H1 (cell line): Measurements from ENCODE around the gene PRDM15. TPM values are rescaled to one million over a fixed set of nuclear protein-coding genes. Genes with fewer than 3 reads are reported as not detected.
A peak's percentile ranks its signal among the peaks of the same experiment; 100 is the strongest.

Experiments used
- CTCF ChIA-PET: fragments of 300-600 bp; sonication (Branson Sonifier 250); formaldehyde crosslinking; loops from one replicate; lab custom pipeline; 2021; ENCODE audit not compliant: partially characterized antibody; lab: Charles Lee
- POLR2A ChIA-PET: fragments of 300-600 bp; sonication (Branson Sonifier 250); formaldehyde crosslinking; loops from one replicate; lab custom pipeline; 2021; ENCODE audit warnings: inconsistent platforms; ENCODE audit not compliant: partially characterized antibody; lab: Charles Lee
- DNase-seq, 2 experiments: peaks; one replicate each; pipeline versions ENCODE4 v3.0.0 to v3.0.0-alpha.2; 2010 to 2022; ENCODE audit warnings: low spot score in 2 of 2, low read depth in 1 of 2, mixed read lengths in 1 of 2
- FAIRE-seq: peaks from 2 replicates; lab custom pipeline; 2011; peaks lifted over from hg19 to GRCh38; lab: Jason Lieb, UNC
- H2AFZ ChIP-seq: 2 replicates; pipeline ENCODE4 v1.8.1; 2012; ENCODE audit warnings: low read length, inconsistent platforms
- H2AK5ac ChIP-seq: 2 replicates; pipeline ENCODE4 v1.6.1; 2013; ENCODE audit warnings: low read depth, low read length
- H2BK120ac ChIP-seq: replicated peaks from 2 replicates; pipeline ENCODE3; 2013; ENCODE audit warnings: low read depth, low read length, inconsistent platforms
- H2BK12ac ChIP-seq: 2 replicates; pipeline ENCODE4 v1.6.1; 2013; ENCODE audit warnings: low read depth, low read length
- H2BK15ac ChIP-seq: 2 replicates; pipeline ENCODE4 v1.6.1; 2013; ENCODE audit warnings: low read length
- H2BK20ac ChIP-seq: 2 replicates; pipeline ENCODE4 v1.6.1; 2013; ENCODE audit warnings: low read length
- H2BK5ac ChIP-seq: 2 replicates; pipeline ENCODE4 v1.6.1; 2013; ENCODE audit warnings: low read depth, low read length
- H3K14ac ChIP-seq: 2 replicates; pipeline ENCODE4 v1.6.1; 2013; ENCODE audit warnings: inconsistent platforms; ENCODE audit not compliant: insufficient read length
- H3K18ac ChIP-seq: 2 replicates; pipeline ENCODE4 v1.6.1; 2013; ENCODE audit warnings: low read length; ENCODE audit errors: extremely low read depth
- H3K23ac ChIP-seq: 2 replicates; pipeline ENCODE4 v1.6.1; 2013; ENCODE audit warnings: inconsistent platforms; ENCODE audit not compliant: insufficient read length
- H3K23me2 ChIP-seq: 2 replicates; pipeline ENCODE4 v1.6.1; 2013; ENCODE audit warnings: low read depth, low read length
- H3K27ac ChIP-seq: 2 replicates; pipeline ENCODE4 v1.6.1; 2011; ENCODE audit warnings: low read depth, low read length, inconsistent platforms
- H3K27me3 ChIP-seq, 4 experiments: replicated peaks in 1 of 4; 1 replicate in 1 of 4; 2 replicates in 3 of 4; pipeline versions ENCODE4 v1.6.1 to v1.8.1; 2011 to 2013; ENCODE audit warnings: low read length in 3 of 4, mild to moderate bottlenecking in 3 of 4, inconsistent platforms in 2 of 4, mixed read lengths in 2 of 4, moderate library complexity in 1 of 4; ENCODE audit not compliant: control insufficient read depth in 3 of 4, insufficient read depth in 3 of 4; ENCODE audit errors: extremely low read depth in 1 of 4
- H3K36me3 ChIP-seq, 4 experiments: 2 replicates each; pipeline versions ENCODE4 v1.6.1 to v1.8.1; 2011 to 2013; ENCODE audit warnings: mild to moderate bottlenecking in 4 of 4, low read length in 3 of 4, moderate library complexity in 2 of 4, control low read depth in 1 of 4, inconsistent platforms in 1 of 4; ENCODE audit not compliant: insufficient read depth in 4 of 4, control insufficient read depth in 2 of 4
- H3K4ac ChIP-seq: replicated peaks from 2 replicates; pipeline ENCODE3; 2013; ENCODE audit warnings: low read length, low read depth, mixed read lengths, inconsistent platforms; ENCODE audit not compliant: insufficient read length
- H3K4me1 ChIP-seq, 4 experiments: replicated peaks in 1 of 4; 1 replicate in 1 of 4; 2 replicates in 3 of 4; pipeline versions ENCODE4 v1.6.1 to v1.8.1; 2011 to 2013; ENCODE audit warnings: low read length in 3 of 4, inconsistent platforms in 2 of 4, mixed read lengths in 1 of 4; ENCODE audit not compliant: insufficient read depth in 4 of 4, control insufficient read depth in 3 of 4
- H3K4me2 ChIP-seq, 2 experiments: 2 replicates each; pipeline versions ENCODE4 v1.6.1 to v1.8.1; 2011 to 2013; ENCODE audit warnings: low read depth in 2 of 2, low read length in 2 of 2, control low read depth in 1 of 2, inconsistent platforms in 1 of 2, mild to moderate bottlenecking in 1 of 2; ENCODE audit not compliant: insufficient read depth in 1 of 2
- H3K4me3 ChIP-seq, 4 experiments: fragments of 200-600, 300-600 bp in 1 of 4; sonication (generic), shearing (Covaris generic), sonication (Bioruptor Twin) in 1 of 4; 2 replicates each; pipeline versions ENCODE4 v1.5.1 to v1.8.1; 2011 to 2016; ENCODE audit warnings: low read length in 4 of 4, low read depth in 3 of 4, control low read depth in 2 of 4, inconsistent platforms in 2 of 4, mild to moderate bottlenecking in 2 of 4, mixed read lengths in 1 of 4, moderate library complexity in 1 of 4; ENCODE audit not compliant: insufficient read depth in 2 of 4; ENCODE audit errors: extremely low read depth in 1 of 4
- H3K56ac ChIP-seq: replicated peaks from 2 replicates; pipeline ENCODE3; 2013; ENCODE audit warnings: low read depth, mild to moderate bottlenecking, mixed read lengths, low read length, inconsistent platforms; ENCODE audit not compliant: insufficient read length
- H3K79me1 ChIP-seq: 2 replicates; pipeline ENCODE4 v1.6.1; 2013; ENCODE audit warnings: low read depth, low read length, control low read depth
- H3K79me2 ChIP-seq, 2 experiments: 2 replicates each; pipeline versions ENCODE4 v1.6.1 to v1.8.1; 2012 to 2013; ENCODE audit warnings: low read length in 2 of 2, mild to moderate bottlenecking in 2 of 2, inconsistent platforms in 1 of 2; ENCODE audit not compliant: insufficient read depth in 2 of 2, control insufficient read depth in 1 of 2
- H3K9ac ChIP-seq, 4 experiments: replicated peaks in 1 of 4; 1 replicate in 1 of 4; 2 replicates in 3 of 4; pipeline versions ENCODE4 v1.6.1 to v1.8.1; 2011 to 2013; ENCODE audit warnings: low read depth in 3 of 4, low read length in 3 of 4, control low read depth in 2 of 4, mild to moderate bottlenecking in 2 of 4, moderate library complexity in 2 of 4, inconsistent platforms in 1 of 4; ENCODE audit errors: extremely low read depth in 1 of 4
- H3K9me3 ChIP-seq, 2 experiments: 2 replicates each; pipeline versions ENCODE4 v1.6.1 to v1.8.1; 2012 to 2013; ENCODE audit warnings: mild to moderate bottlenecking in 2 of 2, moderate library complexity in 2 of 2, control low read depth in 1 of 2, inconsistent platforms in 1 of 2, low read depth in 1 of 2, low read length in 1 of 2, mixed read lengths in 1 of 2; ENCODE audit not compliant: insufficient read depth in 2 of 2
- H4K20me1 ChIP-seq, 2 experiments: replicated peaks in 1 of 2; 2 replicates each; pipeline versions ENCODE3 to v1.8.1; 2011 to 2013; ENCODE audit warnings: inconsistent platforms in 2 of 2, low read length in 2 of 2, mild to moderate bottlenecking in 1 of 2; ENCODE audit not compliant: insufficient read depth in 2 of 2, control insufficient read depth in 1 of 2
- H4K5ac ChIP-seq: 2 replicates; pipeline ENCODE4 v1.6.1; 2013; ENCODE audit warnings: low read length, low read depth, mixed read lengths, inconsistent platforms; ENCODE audit not compliant: insufficient read length
- H4K8ac ChIP-seq: 2 replicates; pipeline ENCODE4 v1.8.0; 2013; ENCODE audit warnings: mild to moderate bottlenecking, moderate library complexity, low read length, inconsistent platforms; ENCODE audit not compliant: insufficient read depth; ENCODE audit errors: extremely low read depth
- H4K91ac ChIP-seq: replicated peaks from 2 replicates; pipeline ENCODE3; 2013; ENCODE audit warnings: low read length, mixed read lengths, inconsistent platforms; ENCODE audit not compliant: insufficient read length
- ASH2L ChIP-seq: fragments of 200-600, 300-600 bp; sonication (generic); IDR thresholded peaks from one replicate; pipeline ENCODE4 v1.7.1; 2017; ENCODE audit warnings: low read length
- BCL11A ChIP-seq, 2 experiments: IDR thresholded peaks; one replicate each; pipeline ENCODE4 v1.6.1; 2011; ENCODE audit warnings: low read depth in 2 of 2, low read length in 2 of 2, mild to moderate bottlenecking in 2 of 2
- CREB1 ChIP-seq: IDR thresholded peaks from 2 replicates; pipeline ENCODE4 v1.6.1; 2012; ENCODE audit warnings: inconsistent platforms
- EGR1 ChIP-seq: IDR thresholded peaks from 2 replicates; pipeline ENCODE4 v1.6.1; 2011; ENCODE audit warnings: low read depth, low read length, borderline replicate concordance
- EP300 ChIP-seq, 2 experiments: IDR thresholded peaks; 1 replicate in 1 of 2; 2 replicates in 1 of 2; pipeline ENCODE4 v1.6.1; 2011 to 2012; ENCODE audit warnings: low read depth in 2 of 2, low read length in 2 of 2, mild to moderate bottlenecking in 2 of 2, borderline replicate concordance in 1 of 2, inconsistent platforms in 1 of 2, moderate library complexity in 1 of 2
- GABPA ChIP-seq: IDR thresholded peaks from 2 replicates; pipeline ENCODE4 v1.6.1; 2011; ENCODE audit warnings: mild to moderate bottlenecking, low read length, moderate library complexity, borderline replicate concordance; ENCODE audit not compliant: insufficient read depth
- KDM1A ChIP-seq: fragments of 200-600, 300-600 bp; sonication (generic); IDR thresholded peaks from 2 replicates; pipeline ENCODE4 v1.7.1; 2016; ENCODE audit warnings: mild to moderate bottlenecking, low read length, borderline replicate concordance
- PHF8 ChIP-seq: fragments of 200-600 bp; sonication (generic); conservative IDR thresholded peaks from 2 replicates; pipeline ENCODE4 v1.7.1; 2012; ENCODE audit warnings: low read depth, mild to moderate bottlenecking, inconsistent platforms, low read length, moderate library complexity
- POLR2A ChIP-seq, 2 experiments: IDR thresholded peaks; 1 replicate in 1 of 2; 2 replicates in 1 of 2; pipeline ENCODE4 v1.6.1; 2011; ENCODE audit warnings: low read depth in 2 of 2, low read length in 2 of 2, mild to moderate bottlenecking in 2 of 2; ENCODE audit errors: control extremely low read depth in 1 of 2
- RFX5 ChIP-seq: IDR thresholded peaks from 2 replicates; pipeline ENCODE4 v1.6.1; 2011; ENCODE audit warnings: low read depth, low read length, improper control_type of control experiment, borderline replicate concordance
- SUZ12 ChIP-seq: fragments of 200-600 bp; sonication (generic); IDR thresholded peaks from 2 replicates; pipeline ENCODE4 v1.6.1; 2012; ENCODE audit warnings: mild to moderate bottlenecking, inconsistent platforms, low read length, moderate library complexity, mixed read lengths
- YY1 ChIP-seq: IDR thresholded peaks from 2 replicates; pipeline ENCODE4 v1.6.1; 2011; ENCODE audit warnings: low read depth, mild to moderate bottlenecking, low read length
- WGBS, 2 experiments: shearing (Covaris generic) in 1 of 2; methylation state at CpG; one replicate each; pipeline versions ENCODE4 v1.1.6 to v1.1.7; 2013 to 2015; ENCODE audit warnings: low lambda C conversion rate in 2 of 2, mixed read lengths in 2 of 2, inconsistent platforms in 1 of 2, low coverage in 1 of 2, missing lambda C conversion rate in 1 of 2; ENCODE audit not compliant: insufficient replicate concordance in 2 of 2, insufficient coverage in 1 of 2, insufficient read length in 1 of 2; ENCODE audit errors: extremely low coverage in 1 of 2, missing lambda C conversion rate in 1 of 2; 5-methylcytosine and 5-hydroxymethylcytosine counted together
- polyA plus RNA-seq, 7 experiments: library from polyadenylated mRNA; depleted of rRNA in 3 of 7; stranded (reverse) in 5 of 7; unstranded in 2 of 7; fragments of >200 nt in 5 of 7; fragments of 200-250 nt in 2 of 7; gene quantifications; 1 replicate in 5 of 7; 2 replicates in 1 of 7; 4 replicates in 1 of 7; pipeline versions ENCODE4 v1.2.1 to v1.2.3, GENCODE V29; 2011 to 2013; ENCODE audit warnings: missing spikeins in 2 of 7, mixed read lengths in 2 of 7
- total RNA-seq: library from RNA; stranded (reverse); fragmentation: NEBNext Ultra II Directional; extraction: Animal tissue kit (Norgen Biotek cat#: 25700); gene quantifications from 2 replicates; pipeline ENCODE4 v1.2.1, GENCODE V29; 2021
- TF ChIP-seq, protein P1 (sequence below): IDR thresholded peaks from 2 replicates; pipeline ENCODE4 v1.6.1; 2011; ENCODE audit warnings: low read depth, mild to moderate bottlenecking, low read length; ENCODE audit not compliant: insufficient read depth

PRDM15 gene
- total and polyA plus RNA-seq, 2 of the 8 experiments (the other 6 are each of a cell fraction or from before 2014, with no cell fraction given), result 9.7 to 10.5 TPM

DNA sequence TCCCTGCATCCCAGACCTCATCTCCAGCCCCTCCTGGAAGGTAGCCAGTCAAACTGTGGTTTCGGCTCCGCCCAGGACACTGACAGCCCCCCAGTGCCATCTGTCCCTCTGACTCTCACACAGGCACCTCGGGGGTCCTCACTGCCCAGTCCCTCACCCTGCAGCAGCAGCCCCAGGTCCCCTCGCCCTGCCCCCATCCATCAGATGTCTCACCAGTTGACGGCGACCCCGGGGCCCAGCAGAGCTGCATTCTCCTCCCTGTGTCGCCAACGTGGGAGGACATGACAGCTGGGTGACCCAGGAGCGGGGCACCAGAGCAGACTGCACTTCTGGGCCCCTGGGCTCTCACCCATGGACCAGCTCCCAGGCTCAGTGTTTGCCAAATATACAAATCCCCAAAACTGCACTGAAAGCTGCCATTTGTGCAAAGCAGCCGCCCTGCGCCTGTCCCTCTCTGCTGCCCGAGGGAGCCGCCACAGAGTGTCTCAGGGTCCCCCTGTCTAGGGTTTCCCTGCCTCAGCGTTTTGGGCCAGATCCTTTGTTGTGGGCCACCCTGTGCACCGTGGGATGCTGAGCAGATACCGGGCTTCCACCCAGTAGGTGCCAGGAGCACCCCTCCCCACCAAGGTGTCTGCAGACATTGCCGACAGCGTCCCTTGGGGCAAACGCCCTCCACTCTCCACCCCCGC is 48.2 kb downstream of the PRDM15 start:
- Histone ChIP-seq H3K79me2 (no peaks in the 10 kb centered on the region; a peak in 1 of 4 replicates), H3K18ac (no peak overlapping the region), H3K4me1 (peaks cover 0 to 7% (median 3%) of the 10 kb centered on the region in 4 experiments; a peak in 5 of 7 replicates), H3K14ac (no peak overlapping the region), H3K56ac (peak overlapping the region; percentile 99), H4K8ac (no peak overlapping the region), H3K36me3 (peaks cover 0 to 3% (median 1%) of the 10 kb centered on the region in 4 experiments; a peak in 4 of 8 replicates), H3K27ac (no peak overlapping the region), H2BK5ac (no peak overlapping the region), H2BK20ac (no peak overlapping the region), H2BK120ac (no peak overlapping the region), H2BK15ac (no peak overlapping the region), H3K4me3 (no peak overlapping the region), H3K4ac (no peak overlapping the region), H3K4me2 (no peak overlapping the region), H4K20me1 (peaks cover 2 to 28% of the 10 kb centered on the region in 2 experiments), H2AFZ (no peak overlapping the region), H4K91ac (no peak overlapping the region), H3K23me2 (peaks cover 19% of the 10 kb centered on the region; the same call in 1 of the 2 replicates), H2BK12ac (no peak overlapping the region), H3K9ac (no peak overlapping the region), H3K9me3 (peaks cover 0 to 2% of the 10 kb centered on the region in 2 experiments; a peak in 1 of 4 replicates), H4K5ac (no peak overlapping the region), H3K79me1 (peaks cover 10% of the 10 kb centered on the region; the same call in 1 of the 2 replicates), H3K23ac (no peak overlapping the region), H2AK5ac (no peak overlapping the region), H3K27me3 (no peaks in the 10 kb centered on the region)
- FAIRE-seq (no peak), DNase-seq (no peak)
- CTCF ChIA-PET, result interaction anchor here (1.6 to 4.1 kb wide), 3 partner anchors 14 to 219 kb away, joined by 4 to 21 read pairs (median 4); no protein-coding TSS in a partner anchor
- WGBS, 2 experiments, result 91% methylated on average over 21 of the region's 21 CpGs; no CpG with 5 or more reads in 1 of the 2 experiments
- POLR2A ChIA-PET, result no interaction called here
- TF ChIP-seq, protein P1, sequence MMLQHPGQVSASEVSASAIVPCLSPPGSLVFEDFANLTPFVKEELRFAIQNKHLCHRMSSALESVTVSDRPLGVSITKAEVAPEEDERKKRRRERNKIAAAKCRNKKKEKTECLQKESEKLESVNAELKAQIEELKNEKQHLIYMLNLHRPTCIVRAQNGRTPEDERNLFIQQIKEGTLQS, result no peak
- TF ChIP-seq SUZ12 (no peak), ASH2L (no peak), BCL11A (IDR thresholded peaks at IDR 0.05; ENCODE audit: low read depth in 2 of 2, low read length in 2 of 2) (no peak), EGR1 (no peak), YY1 (no peak), PHF8 (no peak), EP300 (IDR thresholded peaks at IDR 0.05; ENCODE audit: borderline replicate concordance in 1 of 2, low read depth in 2 of 2, low read length in 2 of 2) (no peak), CREB1 (no peak), KDM1A (no peak), GABPA (no peak), POLR2A (IDR thresholded peaks at IDR 0.05; ENCODE audit: control extremely low read depth in 1 of 2, low read depth in 2 of 2, low read length in 2 of 2) (no peak), RFX5 (no peak)
